A673 (cell line): ENCODE data around the gene GIGYF2. TPM values are rescaled to one million over a fixed set of nuclear protein-coding genes. Genes with fewer than 3 reads are reported as not detected.

Experiments used
- BruUV-seq: library from RNA; stranded (reverse); fragments of 400-500 nt; replicated peaks from 2 replicates; lab custom pipeline; 2021; lab: Mats Ljungman, UMichigan
- CTCF ChIA-PET: fragments of 300-600 bp; sonication (Branson Sonifier 250); formaldehyde crosslinking; loops from one replicate; lab custom pipeline; 2022; ENCODE audit warnings: antibody characterized with exemption; lab: Charles Lee
- POLR2A ChIA-PET: fragments of 300-600 bp; sonication (Branson Sonifier 250); formaldehyde crosslinking; loops from one replicate; lab custom pipeline; 2022; ENCODE audit warnings: antibody characterized with exemption; ENCODE audit not compliant: low non-redundant PET; lab: Charles Lee
- DNase-seq: peaks from one replicate; pipeline ENCODE4 v3.0.0-alpha.2; 2015; ENCODE audit warnings: low spot score
- H3K27ac ChIP-seq: fragments of 200-600 bp; sonication (generic); 2 replicates; pipeline ENCODE4 v1.5.1; 2016; ENCODE audit warnings: mixed run types, low read depth, mild to moderate bottlenecking, mixed read lengths, antibody characterized with exemption, low read length; ENCODE audit not compliant: poor library complexity, severe bottlenecking
- H3K27me3 ChIP-seq: fragments of 200-600 bp; sonication (generic); replicated peaks from 2 replicates; pipeline ENCODE4 v1.6.1; 2017; ENCODE audit warnings: mixed run types, low read depth, mild to moderate bottlenecking, mixed read lengths, antibody characterized with exemption, low read length; ENCODE audit not compliant: insufficient read depth, poor library complexity
- H3K36me3 ChIP-seq: fragments of 200-600 bp; sonication (generic); 2 replicates; pipeline ENCODE4 v1.6.1; 2016; ENCODE audit warnings: mixed run types, mild to moderate bottlenecking, mixed read lengths, antibody characterized with exemption, low read length; ENCODE audit not compliant: insufficient read depth, poor library complexity, severe bottlenecking
- H3K4me1 ChIP-seq: fragments of 200-600 bp; sonication (generic); 2 replicates; pipeline ENCODE4 v1.6.1; 2017; ENCODE audit warnings: mixed run types, mild to moderate bottlenecking, mixed read lengths, antibody characterized with exemption, low read length; ENCODE audit not compliant: insufficient read depth, poor library complexity, severe bottlenecking
- H3K4me3 ChIP-seq: fragments of 200-600 bp; sonication (generic); 2 replicates; pipeline ENCODE4 v1.5.1; 2016; ENCODE audit warnings: low read depth, mixed run types, mild to moderate bottlenecking, mixed read lengths, low read length; ENCODE audit not compliant: poor library complexity, severe bottlenecking
- H3K9me3 ChIP-seq: fragments of 200-600 bp; sonication (generic); 2 replicates; pipeline ENCODE4 v1.6.1; 2016; ENCODE audit warnings: mixed run types, low read depth, mild to moderate bottlenecking, mixed read lengths, antibody characterized with exemption, low read length; ENCODE audit not compliant: poor library complexity, severe bottlenecking
- EZH2 ChIP-seq: fragments of 200-600 bp; sonication (generic); IDR thresholded peaks from 2 replicates; pipeline ENCODE4 v1.6.1; 2017; ENCODE audit warnings: borderline replicate concordance, low read depth, mild to moderate bottlenecking, mixed read lengths, antibody characterized with exemption, low read length; ENCODE audit not compliant: poor library complexity, severe bottlenecking
- intact Hi-C: fragments of 100-400 bp; cut with micrococcal nuclease; formaldehyde crosslinking; loops from one replicate; pipeline ENCODE4 v1.10.0; 2022; ENCODE audit not compliant: unreplicated experiment
- total RNA-seq: library from RNA; stranded (reverse); gene quantifications from 2 replicates; pipeline ENCODE4 v1.2.3, GENCODE V29; 2021
- TF ChIP-seq, protein P1 (sequence below): fragments of 300-800, 200-600 bp; sonication (generic); conservative IDR thresholded peaks from 2 replicates; pipeline ENCODE4 v1.5.1; 2017; ENCODE audit warnings: low read depth, mild to moderate bottlenecking, antibody characterized with exemption, low read length, moderate library complexity, mixed read lengths

Gene GIGYF2
- total RNA-seq, 1 experiment from 2014 or later: 62.8 TPM

- no peaks in the 10 kb centered on the region for H3K4me1 ChIP-seq
- H3K9me3 ChIP-seq: no peaks in the 10 kb centered on the region
- H3K36me3 ChIP-seq: no peaks in the 10 kb centered on the region
- intact Hi-C loops: no loop called here
- DNase-seq: no peak
- TF ChIP-seq, protein P1, sequence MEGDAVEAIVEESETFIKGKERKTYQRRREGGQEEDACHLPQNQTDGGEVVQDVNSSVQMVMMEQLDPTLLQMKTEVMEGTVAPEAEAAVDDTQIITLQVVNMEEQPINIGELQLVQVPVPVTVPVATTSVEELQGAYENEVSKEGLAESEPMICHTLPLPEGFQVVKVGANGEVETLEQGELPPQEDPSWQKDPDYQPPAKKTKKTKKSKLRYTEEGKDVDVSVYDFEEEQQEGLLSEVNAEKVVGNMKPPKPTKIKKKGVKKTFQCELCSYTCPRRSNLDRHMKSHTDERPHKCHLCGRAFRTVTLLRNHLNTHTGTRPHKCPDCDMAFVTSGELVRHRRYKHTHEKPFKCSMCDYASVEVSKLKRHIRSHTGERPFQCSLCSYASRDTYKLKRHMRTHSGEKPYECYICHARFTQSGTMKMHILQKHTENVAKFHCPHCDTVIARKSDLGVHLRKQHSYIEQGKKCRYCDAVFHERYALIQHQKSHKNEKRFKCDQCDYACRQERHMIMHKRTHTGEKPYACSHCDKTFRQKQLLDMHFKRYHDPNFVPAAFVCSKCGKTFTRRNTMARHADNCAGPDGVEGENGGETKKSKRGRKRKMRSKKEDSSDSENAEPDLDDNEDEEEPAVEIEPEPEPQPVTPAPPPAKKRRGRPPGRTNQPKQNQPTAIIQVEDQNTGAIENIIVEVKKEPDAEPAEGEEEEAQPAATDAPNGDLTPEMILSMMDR: no peak
- no peak for TF ChIP-seq EZH2
- H3K27me3 ChIP-seq: no peaks in the 10 kb centered on the region
- H3K27ac ChIP-seq: no peak overlapping the region
- no TSS peak for BruUV-seq
- no peak overlapping the region for H3K4me3 ChIP-seq
- POLR2A ChIA-PET: no interaction called here
- CTCF ChIA-PET: no interaction called here
Observed at GRCh38 chr2:232870766-232871371, 173.7 kb downstream of the GIGYF2 start.

DNA sequence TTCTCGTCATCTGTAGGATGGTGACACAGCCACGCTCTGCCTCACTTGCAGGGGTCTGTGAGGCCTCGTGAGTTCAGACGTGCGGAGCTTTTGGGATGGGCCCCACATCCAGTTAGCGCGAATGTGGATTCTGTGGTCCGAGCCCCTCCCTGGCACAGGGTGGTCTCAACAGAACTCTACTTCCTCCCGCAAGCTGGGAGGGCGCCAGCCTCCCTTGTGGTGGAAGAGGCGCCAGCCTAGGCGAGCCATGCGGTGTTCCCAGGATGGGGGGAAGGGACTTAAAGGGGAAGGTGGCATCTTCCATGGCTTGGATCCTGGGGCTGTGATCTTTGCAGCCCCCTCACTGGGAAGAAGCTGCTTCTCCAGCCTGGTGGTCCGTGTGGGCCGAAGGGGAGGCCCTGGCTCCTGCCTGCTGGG is 174.3 kb downstream of the GIGYF2 start:
- CTCF ChIA-PET: no interaction called here
- DNase-seq: no peak
- Histone ChIP-seq H3K9me3 (no peaks in the 10 kb centered on the region), H3K27me3 (no peaks in the 10 kb centered on the region), H3K4me3 (no peak overlapping the region), H3K36me3 (no peaks in the 10 kb centered on the region), H3K27ac (no peak overlapping the region), H3K4me1 (no peaks in the 10 kb centered on the region)
- TF ChIP-seq, protein P1: no peak
- no peak for TF ChIP-seq EZH2
- BruUV-seq: no TSS peak
- intact Hi-C loops: no loop called here
- POLR2A ChIA-PET: no interaction called here

- Histone ChIP-seq H3K36me3 (no peaks in the 10 kb centered on the region), H3K27me3 (no peaks in the 10 kb centered on the region), H3K4me3 (no peak overlapping the region), H3K27ac (no peak overlapping the region), H3K9me3 (no peaks in the 10 kb centered on the region), H3K4me1 (no peaks in the 10 kb centered on the region)
- ChIA-PET POLR2A (no interaction called here), CTCF (no interaction called here)
- no TSS peak for BruUV-seq
- DNase-seq: no peak
- TF ChIP-seq, protein P1: no peak
- TF ChIP-seq EZH2: no peak
- intact Hi-C loops: no loop called here
Observed at GRCh38 chr2:232871835-232872736, 175.0 kb downstream of the GIGYF2 start.
